Head of caudate nucleus (tissue), 42 donors: ENCODE measurements around the gene BACE1-AS.

Source experiments
- DNase-seq, 42 donors: peaks; one replicate each; pipeline versions ENCODE4 v3.0.0 to v3.0.0-alpha.2; 2020 to 2021; ENCODE audit warnings: mixed read lengths in 7 of 42
- intact Hi-C: fragments of 100-400 bp; cut with DNase I; formaldehyde crosslinking; loops from one replicate; pipeline ENCODE4 v1.15.0; 2022

Gene BACE1-AS

DNA sequence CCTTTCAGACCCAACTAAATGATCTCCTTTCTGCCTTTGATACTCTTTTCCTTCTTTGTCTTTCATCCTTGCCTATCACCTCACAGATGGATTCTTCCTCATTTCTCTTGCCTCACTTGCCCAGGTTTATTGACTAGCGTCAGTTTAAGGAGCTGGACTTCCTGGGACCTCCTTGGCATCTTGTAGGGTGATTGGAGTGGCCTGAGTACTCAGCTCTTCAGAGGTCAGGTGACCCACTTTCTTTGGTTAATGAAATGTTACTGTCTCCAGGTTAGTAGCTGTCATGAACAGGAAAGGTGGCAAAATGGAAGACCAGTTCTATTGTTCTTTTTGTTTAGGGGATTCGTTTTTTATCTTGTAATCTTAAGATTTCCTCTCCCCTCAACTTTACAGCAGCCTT is 4.6 kb upstream of the BACE1-AS start:
- DNase-seq = no peak
- intact Hi-C loops = no loop called here

DNA sequence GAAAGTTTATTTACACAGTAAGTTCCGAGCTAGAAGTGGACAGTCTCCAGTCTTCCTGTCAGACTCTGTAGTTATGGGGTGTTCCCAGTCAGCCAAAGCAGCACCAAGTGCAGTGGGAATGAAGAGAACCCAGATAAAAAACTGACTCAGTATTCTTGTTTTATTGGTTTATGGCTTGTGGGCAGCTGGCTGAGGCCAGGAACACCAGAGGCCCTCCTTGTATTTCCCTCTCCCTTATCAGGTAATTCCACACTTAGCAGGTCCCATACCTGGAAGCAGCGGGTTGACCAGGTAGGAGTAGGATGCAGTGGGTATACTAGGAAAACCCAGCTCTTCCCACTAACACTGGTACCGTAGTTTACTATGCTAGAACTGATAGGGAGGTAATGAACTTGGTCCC is 3.5 kb upstream of the BACE1-AS start:
- intact Hi-C loops = no loop called here
- DNase-seq = peak in 1 of 42 donors; percentile 15

- DNase-seq = peak in 1 of 42 donors; percentile 4
- intact Hi-C loops = no loop called here
Observed at GRCh38 chr11:117289795-117290194, 1.4 kb upstream of the BACE1-AS start.

- no peak for DNase-seq
- intact Hi-C loops = no loop called here
Observed at GRCh38 chr11:117292616-117293015, 1.5 kb downstream of the BACE1-AS start.

DNA sequence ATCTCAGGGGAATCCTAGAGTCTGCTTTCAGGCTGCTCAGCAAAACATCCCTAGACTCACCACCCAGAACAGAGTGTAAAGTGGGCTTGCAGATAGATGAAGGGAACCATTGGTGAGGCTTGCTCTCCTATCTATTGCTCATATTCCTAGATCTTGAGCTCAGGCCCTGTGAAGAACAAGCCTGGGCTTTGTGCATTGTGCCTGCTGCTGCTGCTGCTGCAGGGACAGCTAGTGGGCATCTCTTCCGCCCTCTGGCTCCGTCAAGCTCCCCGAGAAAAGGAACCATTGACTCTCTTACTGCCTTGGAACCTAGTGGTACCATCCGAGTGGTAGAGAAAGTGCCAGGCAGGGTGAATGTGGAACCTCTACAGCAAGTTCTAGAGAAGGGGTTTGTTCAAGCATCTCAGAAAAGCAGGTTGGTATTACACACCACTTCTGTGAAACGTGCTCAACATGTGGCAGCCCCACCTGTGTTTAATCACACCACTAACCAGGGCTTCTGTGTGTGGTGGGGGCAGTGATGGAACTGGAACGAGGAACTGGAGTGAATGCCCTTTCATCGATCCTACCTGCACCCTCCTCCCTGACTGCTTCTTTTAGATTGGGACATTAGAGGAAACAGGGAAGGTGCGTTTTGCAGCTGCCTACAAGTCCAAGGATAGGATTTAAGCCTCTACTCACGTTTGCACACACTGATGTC is 4.4 kb downstream of the BACE1-AS start:
- DNase-seq = peak; percentile 47 to 89 (median 80)

GRCh38 chr11:117296881-117297280 is 5.7 kb downstream of the BACE1-AS start:
- intact Hi-C loops = no loop called here
- DNase-seq = peak in 1 of 42 donors; percentile 29

More for the DNA sequence above, 4.4 kb downstream of the BACE1-AS start:
- intact Hi-C loops = no loop called here

- intact Hi-C loops = no loop called here
- DNase-seq = no peak
Observed at GRCh38 chr11:117298195-117298594, 7.0 kb downstream of the BACE1-AS start.

- intact Hi-C loops = no loop called here
Observed at GRCh38 chr11:117299351-117300282, 8.5 kb downstream of the BACE1-AS start.

GRCh38 chr11:117300283-117300663 is 9.1 kb downstream of the BACE1-AS start:
- intact Hi-C loops = no loop called here
- peak in 28 of 42 donors; percentile 19 to 75 (median 44) for DNase-seq

More at GRCh38 chr11:117299351-117300282, 8.5 kb downstream of the BACE1-AS start:
- no peak for DNase-seq

GRCh38 chr11:117300773-117301172 is 9.6 kb downstream of the BACE1-AS start:
- peak in 17 of 42 donors; percentile 25 to 83 (median 59) for DNase-seq
- intact Hi-C loops = no loop called here

- intact Hi-C loops = no loop called here
- DNase-seq = no peak
Observed at GRCh38 chr11:117302228-117302627, 11.1 kb downstream of the BACE1-AS start.

DNA sequence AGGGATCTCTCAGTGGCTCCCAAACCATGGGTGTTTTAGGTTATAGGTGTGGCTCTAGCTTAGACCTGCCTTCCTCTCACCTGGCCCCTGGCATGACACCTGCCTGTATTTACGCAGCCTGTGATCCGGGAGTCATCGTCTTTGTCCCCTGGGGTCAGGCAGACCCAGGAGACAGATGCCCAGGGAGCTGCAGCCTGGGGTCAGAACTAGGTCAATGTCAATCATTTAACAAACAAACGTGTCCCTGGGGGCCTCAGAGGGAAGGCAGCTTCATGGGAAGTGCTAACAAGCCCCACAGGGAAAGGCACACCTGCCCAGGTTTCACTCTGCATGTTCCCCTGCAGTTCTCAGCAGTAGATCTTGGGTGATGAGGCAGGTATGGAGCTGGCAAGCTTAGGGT is 12.0 kb downstream of the BACE1-AS start:
- no peak for DNase-seq
- intact Hi-C loops = no loop called here

GRCh38 chr11:117303646-117304315 is 12.6 kb downstream of the BACE1-AS start:
- no peak for DNase-seq
- intact Hi-C loops = no loop called here

- intact Hi-C loops = no loop called here
- no peak for DNase-seq
Observed at GRCh38 chr11:117305145-117305544, 14.0 kb downstream of the BACE1-AS start.

DNA sequence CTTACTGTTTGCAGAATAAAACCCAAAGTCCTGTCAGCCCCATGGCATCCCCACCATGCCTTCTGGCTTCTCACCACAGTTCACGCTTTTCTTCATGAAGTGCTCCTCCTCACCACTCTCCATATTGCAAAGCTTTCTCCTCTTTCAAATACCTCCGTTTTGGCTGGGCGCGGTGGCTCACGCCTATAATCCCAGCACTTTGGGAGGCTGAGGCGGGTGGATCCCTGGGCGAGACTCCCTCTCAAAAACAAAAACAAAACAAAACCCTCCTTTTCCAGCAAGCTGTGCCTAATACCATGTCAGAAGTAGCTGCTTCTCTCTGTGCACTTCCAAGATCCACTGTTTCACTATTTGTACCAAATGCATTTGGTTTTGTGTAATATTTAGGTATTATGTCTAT is 18.2 kb downstream of the BACE1-AS start:
- intact Hi-C loops = no loop called here
- DNase-seq = no peak

DNA sequence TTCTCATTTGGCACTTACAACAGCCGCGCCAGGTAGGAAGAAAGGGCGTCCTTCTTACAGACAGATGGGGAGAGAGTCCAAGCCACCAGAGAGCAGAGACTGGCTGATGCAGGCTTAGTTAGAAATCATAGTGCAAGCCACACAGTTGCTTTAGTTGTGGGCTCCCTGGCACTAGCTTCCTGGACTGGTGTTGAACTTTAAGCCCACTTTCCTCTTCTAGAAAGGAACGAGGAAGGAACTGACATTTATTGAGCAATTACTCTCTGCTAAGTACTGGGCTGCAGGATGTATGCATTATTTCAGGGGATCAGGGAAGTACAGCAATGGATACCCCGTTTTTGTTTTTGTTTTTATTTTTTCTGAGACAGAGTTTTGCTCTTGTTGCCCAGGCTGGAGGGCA is 21.9 kb downstream of the BACE1-AS start:
- intact Hi-C loops = no loop called here
- DNase-seq = no peak

GRCh38 chr11:117313828-117314768 is 23.0 kb downstream of the BACE1-AS start:
- DNase-seq = no peak
- intact Hi-C loops = no loop called here

DNA sequence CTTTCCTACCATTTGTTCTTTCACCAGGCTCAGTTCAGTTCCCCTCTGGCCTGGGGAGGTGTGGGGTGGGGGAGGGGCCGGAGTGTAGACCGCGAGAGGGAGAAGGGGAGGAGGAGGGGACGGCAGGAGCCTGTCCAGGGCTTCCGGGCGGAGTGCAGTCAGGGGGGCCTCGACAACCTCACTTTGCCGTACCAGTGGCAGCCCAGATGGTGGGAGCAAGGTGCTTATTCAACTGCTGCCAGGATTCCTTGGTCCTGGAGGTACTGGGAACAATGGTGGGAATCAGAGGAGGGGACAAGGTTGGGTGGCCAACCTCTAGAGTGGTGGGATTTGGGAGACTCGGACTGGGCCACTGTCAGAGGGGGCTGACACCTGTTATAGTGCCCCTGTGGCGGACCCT is 23.7 kb downstream of the BACE1-AS start:
- DNase-seq = no peak
- intact Hi-C loops = no loop called here
